ENCODE results near the gene SMCO2. TPM values are rescaled to one million over a fixed set of nuclear protein-coding genes. Genes with fewer than 3 reads are reported as not detected.
"Not testable (repeated sequence)": the region's sequence is repeated elsewhere in the genome, so short reads cannot be mapped to it uniquely, and the experiment has no call there.

Gene SMCO2
- total RNA-seq, 1 experiment from 2014 or later = not detected

DNA sequence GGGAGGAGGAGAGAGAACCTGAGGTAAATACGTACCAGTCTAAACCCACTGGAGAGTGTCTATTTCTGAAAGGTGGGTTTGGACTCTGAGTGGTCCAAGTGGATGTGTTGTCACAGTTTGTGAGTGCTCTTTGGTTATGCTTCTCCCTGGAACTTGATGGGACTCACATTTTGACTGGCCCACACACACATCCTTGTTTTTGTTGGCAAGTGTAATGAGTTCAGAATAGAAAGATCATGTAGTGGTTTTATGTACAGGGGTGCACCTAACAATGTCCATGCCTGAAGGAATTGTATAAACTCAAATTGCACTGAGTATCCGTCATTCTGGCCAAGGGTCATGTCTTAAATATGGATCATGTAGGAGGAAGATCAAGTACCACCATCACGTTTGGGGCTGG is 82.3 kb downstream of the SMCO2 start:
- no peaks in the 10 kb centered on the region for H3K9me3 ChIP-seq (replicated peaks)
- peaks cover 32% of the 10 kb centered on the region for H3K4me1 ChIP-seq (replicated peaks)
- no peaks in the 10 kb centered on the region for H3K27me3 ChIP-seq (replicated peaks)
- no peak for DNase-seq (ENCODE audit: low read depth in 1 of 2, low spot score in 2 of 2)
- H3K27ac ChIP-seq = no peak overlapping the region
- H3K36me3 ChIP-seq = peaks cover 16% of the 10 kb centered on the region; the same call in 1 of the 2 replicates
- H3K4me3 ChIP-seq = no peak overlapping the region

DNA sequence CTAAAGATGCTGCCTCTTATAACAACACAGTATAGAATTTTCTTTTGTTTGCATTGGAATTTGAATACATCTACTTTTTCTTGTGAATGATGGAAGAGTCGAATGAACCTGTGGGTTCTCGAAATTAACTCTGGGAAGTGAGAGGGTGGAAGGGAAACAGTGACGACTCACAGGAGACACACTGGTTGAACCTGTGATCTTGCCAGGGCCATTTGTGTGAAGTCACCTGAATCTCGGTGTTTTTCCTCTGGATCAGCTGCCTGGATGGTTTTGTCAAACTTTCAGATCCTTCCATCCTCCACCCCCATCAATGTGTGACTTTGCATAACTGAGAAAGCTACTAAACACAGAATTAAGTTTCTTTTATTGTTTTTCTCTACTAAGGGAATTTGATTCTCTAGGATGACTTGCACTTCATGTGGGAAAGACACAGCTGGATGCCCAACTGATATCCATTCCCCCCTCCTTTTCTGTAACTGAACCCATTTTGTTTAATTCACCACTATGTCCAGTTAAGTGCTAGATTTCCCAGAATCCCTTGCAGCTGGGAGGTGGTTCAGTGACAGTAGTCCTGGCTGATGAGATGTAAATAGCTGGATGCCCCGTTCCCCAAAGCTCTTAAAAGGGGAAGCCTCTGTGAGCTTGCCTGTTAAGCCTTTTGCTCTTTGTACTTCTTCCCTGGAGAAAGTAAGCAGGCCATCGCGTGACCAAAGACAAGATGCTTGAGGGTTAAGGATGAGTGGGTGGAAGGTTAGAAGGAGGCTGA is 83.8 kb downstream of the SMCO2 start:
- Histone ChIP-seq H3K27me3 (replicated peaks) (no peaks in the 10 kb centered on the region; the same call in 1 of the 2 replicates), H3K4me3 (no peak overlapping the region), H3K27ac (peak overlapping the region; percentile 2), H3K36me3 (peaks cover 23% of the 10 kb centered on the region), H3K9me3 (replicated peaks) (no peaks in the 10 kb centered on the region), H3K4me1 (replicated peaks) (peaks cover 45% of the 10 kb centered on the region)
- no peak for DNase-seq (ENCODE audit: low read depth in 1 of 2, low spot score in 2 of 2)

DNA sequence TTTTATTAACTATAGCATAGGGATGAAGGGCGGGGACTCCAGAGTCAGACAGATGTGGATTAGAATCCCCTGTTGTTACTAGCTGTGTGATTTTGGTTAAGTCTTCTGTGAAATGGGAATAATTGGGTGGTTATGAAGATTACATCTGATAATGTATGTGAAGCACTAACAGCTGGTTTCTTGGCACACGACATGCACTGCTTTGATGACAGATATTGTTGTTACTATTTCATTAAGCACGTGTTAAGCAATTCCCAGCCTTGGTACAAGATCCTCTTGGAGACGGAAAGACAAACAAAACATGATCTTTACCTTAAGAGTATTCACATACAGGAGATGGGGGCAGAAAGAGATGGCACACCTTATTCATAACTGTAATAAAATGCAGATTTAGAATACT is 85.4 kb downstream of the SMCO2 start:
- no peak for DNase-seq (ENCODE audit: low read depth in 1 of 2, low spot score in 2 of 2)
- no peaks in the 10 kb centered on the region; the same call in 1 of the 2 replicates for H3K27me3 ChIP-seq (replicated peaks)
- no peak overlapping the region for H3K27ac ChIP-seq
- no peak overlapping the region for H3K4me3 ChIP-seq
- peaks cover 37% of the 10 kb centered on the region for H3K4me1 ChIP-seq (replicated peaks)
- no peaks in the 10 kb centered on the region for H3K9me3 ChIP-seq (replicated peaks)
- H3K36me3 ChIP-seq = peaks cover 34% of the 10 kb centered on the region

DNA sequence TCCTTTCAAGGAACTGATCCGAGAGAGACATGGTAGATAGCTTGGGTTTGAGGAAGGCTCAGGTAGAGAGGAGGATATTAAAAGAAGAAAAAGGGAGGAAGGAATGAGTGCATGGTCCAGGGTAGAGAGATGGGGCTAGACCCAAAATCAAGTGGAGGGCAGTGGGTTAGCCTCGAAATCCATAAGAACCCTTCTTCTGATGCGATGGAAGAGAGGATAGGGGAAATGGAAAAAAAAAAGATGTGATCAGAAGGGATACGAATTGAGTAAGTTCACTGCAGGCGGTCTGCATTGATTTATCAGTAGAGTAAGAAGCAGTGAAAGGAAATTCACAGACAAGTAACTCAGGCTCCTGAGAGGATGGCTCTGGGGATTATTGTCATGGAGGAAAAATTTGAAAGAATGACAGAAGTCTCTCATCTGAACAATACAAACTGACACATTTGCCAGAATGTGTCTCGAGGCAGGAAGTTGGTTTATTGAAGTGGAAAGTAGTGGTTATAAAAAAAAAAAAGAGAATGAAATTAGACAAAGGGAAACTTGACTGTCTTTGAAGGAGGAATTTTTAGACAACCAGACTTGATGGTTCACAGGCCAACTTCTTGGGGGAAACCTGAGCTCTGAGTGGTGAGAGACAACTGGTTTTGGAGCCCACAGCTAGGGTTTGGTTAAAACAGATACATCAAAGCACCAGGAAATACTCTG is 87.7 kb downstream of the SMCO2 start:
- Histone ChIP-seq H3K4me3 (no peak overlapping the region), H3K27ac (peak overlapping the region; percentile 78), H3K27me3 (replicated peaks) (no peaks in the 10 kb centered on the region; the same call in 1 of the 2 replicates), H3K9me3 (replicated peaks) (no peaks in the 10 kb centered on the region), H3K36me3 (peaks cover 28% of the 10 kb centered on the region), H3K4me1 (replicated peaks) (peaks cover 40% of the 10 kb centered on the region)
- peak in 1 of 2 experiments; percentile 52 for DNase-seq (ENCODE audit: low read depth in 1 of 2, low spot score in 2 of 2)

DNA sequence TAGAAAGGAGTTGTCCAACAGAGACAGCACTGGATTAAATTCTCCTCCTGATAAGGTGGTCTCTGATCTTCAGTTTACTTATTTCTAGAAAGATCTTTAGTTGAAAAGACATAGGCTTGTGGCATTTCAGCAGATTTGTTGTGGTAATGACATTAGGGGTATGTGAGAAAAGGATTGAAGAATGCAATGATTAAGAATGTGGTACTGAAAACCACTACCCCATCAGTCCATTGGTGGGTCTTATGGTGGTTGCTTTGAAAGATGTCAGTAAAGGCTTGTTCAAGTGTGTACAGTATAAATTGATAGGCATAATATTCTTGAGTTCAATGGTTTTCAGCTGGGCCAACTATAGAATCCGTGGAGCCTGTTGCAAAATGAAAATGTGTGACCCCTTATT is 88.2 kb downstream of the SMCO2 start:
- H3K4me1 ChIP-seq (replicated peaks) = peaks cover 40% of the 10 kb centered on the region
- H3K27me3 ChIP-seq (replicated peaks) = no peaks in the 10 kb centered on the region; the same call in 1 of the 2 replicates
- H3K27ac ChIP-seq = peak overlapping the region; percentile 78
- DNase-seq (ENCODE audit: low read depth in 1 of 2, low spot score in 2 of 2) = no peak
- H3K36me3 ChIP-seq = peaks cover 27% of the 10 kb centered on the region
- no peaks in the 10 kb centered on the region for H3K9me3 ChIP-seq (replicated peaks)
- H3K4me3 ChIP-seq = no peak overlapping the region

DNA sequence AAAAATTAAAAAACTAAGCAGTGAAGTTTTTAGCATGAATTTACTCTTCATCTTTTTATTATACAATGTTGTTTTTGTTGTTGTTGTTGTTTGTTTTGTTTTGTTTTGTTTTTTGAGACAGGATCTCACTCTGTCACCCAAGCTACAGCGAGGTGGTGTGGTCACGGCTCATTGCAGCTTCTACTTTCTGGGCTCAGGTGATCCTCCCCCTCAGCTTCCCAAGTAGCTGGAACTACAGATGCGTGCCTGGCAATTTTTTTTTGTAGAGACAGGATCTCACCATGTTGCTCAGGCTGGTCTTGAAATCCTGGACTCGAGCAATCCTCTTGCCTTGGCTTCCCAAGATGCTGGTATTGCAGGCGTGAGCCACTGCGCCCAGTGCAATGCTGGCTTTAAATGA is 88.8 kb downstream of the SMCO2 start:
- H3K4me3 ChIP-seq = no peak overlapping the region
- DNase-seq (ENCODE audit: low read depth in 1 of 2, low spot score in 2 of 2) = no peak
- peaks cover 36% of the 10 kb centered on the region for H3K4me1 ChIP-seq (replicated peaks)
- H3K36me3 ChIP-seq = peaks cover 26% of the 10 kb centered on the region
- H3K27ac ChIP-seq = peak overlapping the region; percentile 78; the same call in 1 of the 2 replicates
- no peaks in the 10 kb centered on the region for H3K9me3 ChIP-seq (replicated peaks)
- no peaks in the 10 kb centered on the region; the same call in 1 of the 2 replicates for H3K27me3 ChIP-seq (replicated peaks)

DNA sequence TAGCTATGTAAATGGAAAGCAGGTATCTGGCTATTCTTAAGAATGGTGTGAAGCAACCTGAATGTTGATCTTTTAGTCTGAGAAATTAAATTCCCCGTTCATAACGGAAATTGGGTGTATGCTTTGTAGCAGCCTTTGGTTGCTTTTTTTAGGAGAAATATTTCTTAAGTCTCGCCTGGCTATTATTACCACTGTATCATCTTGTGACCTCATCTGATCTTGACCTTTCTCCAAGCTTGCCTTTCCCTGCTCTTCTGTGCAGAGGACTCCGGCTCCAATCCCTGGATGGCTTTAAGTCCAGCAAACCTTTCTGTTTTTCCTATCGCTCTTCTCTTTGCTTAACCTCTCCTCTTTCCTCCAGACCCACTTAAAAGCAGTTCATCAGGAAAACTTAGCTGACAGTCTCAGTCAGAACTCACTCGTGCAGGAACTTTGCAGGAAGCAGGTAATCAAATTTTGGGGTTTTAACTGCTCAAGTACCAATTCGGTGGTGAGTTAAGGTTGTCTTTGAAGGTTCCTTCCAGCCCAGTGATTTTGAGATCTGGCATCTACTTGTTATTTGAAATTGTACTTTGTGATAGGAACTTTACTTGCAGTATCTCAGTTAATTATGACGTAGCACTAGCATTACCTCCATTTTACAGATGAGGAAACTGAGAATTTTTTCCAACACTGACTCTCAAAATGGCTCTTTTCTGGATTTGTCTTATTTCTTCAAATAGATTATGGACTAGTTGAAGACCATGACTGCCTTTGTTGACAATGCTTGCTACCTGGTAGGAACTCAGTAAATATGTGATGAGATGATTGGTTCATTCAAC is 91.5 kb downstream of the SMCO2 start:
- no peak for DNase-seq (ENCODE audit: low read depth in 1 of 2, low spot score in 2 of 2)
- H3K27ac ChIP-seq = no peak overlapping the region
- no peaks in the 10 kb centered on the region for H3K9me3 ChIP-seq (replicated peaks)
- no peaks in the 10 kb centered on the region; the same call in 1 of the 2 replicates for H3K27me3 ChIP-seq (replicated peaks)
- peaks cover 47% of the 10 kb centered on the region for H3K4me1 ChIP-seq (replicated peaks)
- H3K4me3 ChIP-seq = no peak overlapping the region
- H3K36me3 ChIP-seq = peaks cover 18% of the 10 kb centered on the region

DNA sequence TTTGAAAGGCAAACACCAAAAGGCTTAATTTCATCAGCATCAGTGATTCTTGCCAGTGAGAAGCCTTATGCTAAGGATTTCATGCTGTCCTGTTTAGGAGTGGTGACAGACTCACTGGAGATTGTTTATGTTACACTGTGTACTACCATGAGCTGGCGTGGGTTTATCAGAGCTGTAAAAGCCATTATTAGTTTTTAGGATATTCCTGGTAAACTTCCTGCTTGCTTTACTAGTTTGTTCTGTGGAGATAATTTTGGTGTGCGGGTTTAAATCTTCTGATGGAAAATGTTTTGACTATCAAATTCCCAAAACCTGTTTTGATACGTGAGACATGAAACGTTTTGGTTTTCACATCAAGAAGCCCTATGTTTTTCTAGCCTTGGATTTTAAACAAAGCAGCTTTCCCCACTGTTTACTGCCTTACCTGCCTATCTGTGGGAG is 92.7 kb downstream of the SMCO2 start:
- Histone ChIP-seq H3K27me3 (replicated peaks) (no peaks in the 10 kb centered on the region; the same call in 1 of the 2 replicates), H3K9me3 (replicated peaks) (no peaks in the 10 kb centered on the region), H3K27ac (no peak overlapping the region), H3K36me3 (peaks cover 15% of the 10 kb centered on the region), H3K4me1 (replicated peaks) (peaks cover 45% of the 10 kb centered on the region), H3K4me3 (no peak overlapping the region)
- peak in 1 of 2 experiments; percentile 43 for DNase-seq (ENCODE audit: low read depth in 1 of 2, low spot score in 2 of 2)

DNA sequence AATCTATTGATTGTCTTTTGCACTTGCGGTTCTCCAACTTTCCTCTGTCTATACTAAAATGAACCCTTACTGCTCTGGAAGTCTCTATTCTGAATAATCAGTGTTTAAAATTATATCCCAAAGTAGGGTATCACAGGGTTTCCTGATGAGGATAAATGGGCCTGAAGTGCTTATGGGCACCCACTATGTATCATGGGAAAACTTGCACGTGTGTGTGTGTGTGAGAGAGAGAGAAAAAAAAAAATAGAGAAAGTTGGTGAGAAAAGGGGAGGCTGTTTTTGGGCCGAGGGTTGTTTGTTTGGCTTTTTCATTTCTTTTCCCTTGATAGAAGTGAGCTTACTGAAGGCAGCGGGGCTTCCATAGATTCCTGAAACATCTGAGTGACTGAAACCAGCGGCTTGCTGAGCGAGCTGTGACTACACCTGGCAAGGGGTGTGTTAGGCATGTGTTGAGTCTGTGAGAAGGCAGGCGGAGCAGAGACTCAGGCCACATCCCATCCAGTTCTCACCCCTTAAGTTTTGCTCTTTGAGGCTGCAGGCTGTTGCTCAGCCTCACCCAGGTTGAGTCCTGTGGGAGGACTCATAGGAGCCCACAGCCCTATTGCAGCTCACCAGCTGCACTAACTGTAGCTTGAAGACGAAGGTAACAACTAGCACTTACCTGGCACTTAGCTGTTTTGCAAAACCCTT is 94.6 kb downstream of the SMCO2 start:
- H3K36me3 ChIP-seq = peaks cover 3% of the 10 kb centered on the region; the same call in 1 of the 2 replicates
- H3K4me1 ChIP-seq (replicated peaks) = peaks cover 36% of the 10 kb centered on the region
- H3K27me3 ChIP-seq (replicated peaks) = no peaks in the 10 kb centered on the region
- DNase-seq (ENCODE audit: low read depth in 1 of 2, low spot score in 2 of 2) = no peak
- no peak overlapping the region for H3K4me3 ChIP-seq
- H3K9me3 ChIP-seq (replicated peaks) = no peaks in the 10 kb centered on the region
- no peak overlapping the region for H3K27ac ChIP-seq

DNA sequence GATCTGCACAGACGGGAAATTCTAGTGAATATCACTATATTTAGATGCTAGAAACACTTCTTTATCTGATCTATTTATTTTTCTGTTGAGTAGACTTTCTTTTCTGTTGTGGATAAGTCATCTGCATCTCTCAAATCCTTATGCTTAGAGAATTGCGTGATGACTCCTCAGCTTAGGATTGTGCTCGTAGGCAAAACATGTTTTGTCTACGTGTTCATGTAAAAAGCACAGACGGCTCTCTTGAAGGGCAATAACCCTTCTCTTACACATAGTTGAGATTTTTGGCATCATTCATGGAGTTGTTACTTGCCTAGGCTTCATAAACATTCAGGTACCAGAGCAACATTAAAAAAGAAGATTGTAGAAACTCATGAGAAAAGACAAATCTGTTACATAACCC is 96.1 kb downstream of the SMCO2 start:
- Histone ChIP-seq H3K9me3 (replicated peaks) (no peaks in the 10 kb centered on the region), H3K27ac (peak overlapping the region; percentile 76), H3K27me3 (replicated peaks) (no peaks in the 10 kb centered on the region), H3K4me3 (no peak overlapping the region), H3K4me1 (replicated peaks) (peaks cover 36% of the 10 kb centered on the region), H3K36me3 (no peaks in the 10 kb centered on the region)
- peak; percentile 77 to 88 for DNase-seq (ENCODE audit: low read depth in 1 of 2, low spot score in 2 of 2)

DNA sequence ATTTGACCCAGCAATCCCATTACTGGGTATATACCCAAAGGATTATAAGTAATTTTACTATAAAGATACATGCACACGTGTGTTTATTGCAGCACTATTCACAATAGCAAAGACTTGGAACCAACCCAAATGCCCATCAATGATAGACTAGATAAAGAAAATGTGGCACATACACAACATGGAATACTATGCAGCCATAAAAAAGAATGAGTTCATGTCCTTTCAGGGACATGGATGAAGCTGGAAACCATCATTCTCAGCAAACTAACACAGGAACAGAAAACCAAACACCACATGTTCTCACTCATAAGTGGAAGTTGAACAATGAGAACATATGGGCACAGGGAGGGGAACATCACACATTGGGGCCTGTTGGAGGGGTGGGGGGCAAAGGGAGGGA is 98.3 kb downstream of the SMCO2 start:
- H3K4me1 ChIP-seq (replicated peaks) = peaks cover 44% of the 10 kb centered on the region
- H3K4me3 ChIP-seq; H3K9me3 ChIP-seq (replicated peaks); H3K27ac ChIP-seq; DNase-seq (ENCODE audit: low read depth in 1 of 2, low spot score in 2 of 2); H3K36me3 ChIP-seq; H3K27me3 ChIP-seq (replicated peaks): not testable (repeated sequence)

DNA sequence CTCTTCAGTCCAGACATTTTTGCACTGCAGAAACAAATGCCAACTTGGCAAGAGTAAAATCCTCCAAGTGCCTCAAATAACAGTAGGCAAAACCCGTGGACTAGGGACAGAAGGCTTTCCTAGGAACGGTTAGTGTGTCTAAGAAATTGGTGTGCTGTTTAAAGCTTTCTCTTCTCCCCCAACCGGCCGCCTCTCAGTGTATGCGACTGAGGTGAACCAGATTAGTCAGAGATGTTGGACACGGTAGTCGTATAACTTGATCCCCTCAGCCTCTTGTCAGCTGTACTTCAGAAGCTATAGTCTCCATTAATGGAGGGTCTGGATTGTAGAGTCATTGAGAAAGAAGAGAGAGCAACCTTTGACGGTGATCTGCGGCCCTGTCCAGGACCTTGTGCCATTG is 99.1 kb downstream of the SMCO2 start:
- no peak overlapping the region for H3K4me3 ChIP-seq
- H3K4me1 ChIP-seq (replicated peaks) = peaks cover 52% of the 10 kb centered on the region
- no peaks in the 10 kb centered on the region for H3K9me3 ChIP-seq (replicated peaks)
- H3K27me3 ChIP-seq (replicated peaks) = no peaks in the 10 kb centered on the region
- DNase-seq (ENCODE audit: low read depth in 1 of 2, low spot score in 2 of 2) = no peak
- no peaks in the 10 kb centered on the region for H3K36me3 ChIP-seq
- H3K27ac ChIP-seq = no peak overlapping the region

DNA sequence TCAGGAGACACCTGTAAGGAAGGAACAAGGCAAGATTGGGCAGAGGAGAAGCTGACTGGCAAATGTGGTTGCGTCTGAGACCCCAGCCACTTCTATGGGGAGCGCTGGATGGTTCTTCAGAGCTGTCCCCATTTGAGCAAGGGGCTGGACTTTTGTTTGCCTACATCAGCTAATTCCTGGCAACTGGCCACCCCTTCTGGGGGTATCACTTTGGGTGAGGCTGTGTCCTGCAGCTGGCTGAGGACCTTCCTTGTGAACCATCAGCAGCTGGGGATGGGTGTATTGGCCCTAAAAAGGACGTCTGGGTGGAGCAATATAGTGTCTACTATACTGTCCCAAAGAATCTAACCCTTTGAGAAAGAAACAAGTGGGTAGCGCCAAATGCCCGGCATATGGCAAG is 101.1 kb downstream of the SMCO2 start:
- no peak overlapping the region for H3K27ac ChIP-seq
- H3K36me3 ChIP-seq = no peaks in the 10 kb centered on the region

More for the DNA sequence above, 101.1 kb downstream of the SMCO2 start:
- H3K9me3 ChIP-seq (replicated peaks) = no peaks in the 10 kb centered on the region
- peaks cover 42% of the 10 kb centered on the region for H3K4me1 ChIP-seq (replicated peaks)
- H3K4me3 ChIP-seq = no peak overlapping the region
- H3K27me3 ChIP-seq (replicated peaks) = no peaks in the 10 kb centered on the region
- no peak for DNase-seq (ENCODE audit: low read depth in 1 of 2, low spot score in 2 of 2)
